RPMI7951 (cell line): ENCODE data around the gene GRIN2D. TPM values are rescaled to one million over a fixed set of nuclear protein-coding genes. Genes with fewer than 3 reads are reported as not detected.
"Not testable (repeated sequence)": the region's sequence is repeated elsewhere in the genome, so short reads cannot be mapped to it uniquely, and the experiment has no call there.

ENCODE experiments used
- DNase-seq: peaks from one replicate; pipeline ENCODE4 v3.0.0-alpha.2; 2012; ENCODE audit warnings: low read depth
- total RNA-seq: library from RNA; depleted of rRNA; stranded (reverse); fragments of >200 nt; shearing (Covaris generic); gene quantifications from 2 replicates; pipeline ENCODE4 v1.2.3, GENCODE V29; 2014

Gene GRIN2D
- total RNA-seq, 1 experiment from 2014 or later, result 0.60 TPM

- DNase-seq, result not testable (repeated sequence)
Observed at GRCh38 chr19:48371771-48372170, 21.7 kb upstream of the GRIN2D start.

DNA sequence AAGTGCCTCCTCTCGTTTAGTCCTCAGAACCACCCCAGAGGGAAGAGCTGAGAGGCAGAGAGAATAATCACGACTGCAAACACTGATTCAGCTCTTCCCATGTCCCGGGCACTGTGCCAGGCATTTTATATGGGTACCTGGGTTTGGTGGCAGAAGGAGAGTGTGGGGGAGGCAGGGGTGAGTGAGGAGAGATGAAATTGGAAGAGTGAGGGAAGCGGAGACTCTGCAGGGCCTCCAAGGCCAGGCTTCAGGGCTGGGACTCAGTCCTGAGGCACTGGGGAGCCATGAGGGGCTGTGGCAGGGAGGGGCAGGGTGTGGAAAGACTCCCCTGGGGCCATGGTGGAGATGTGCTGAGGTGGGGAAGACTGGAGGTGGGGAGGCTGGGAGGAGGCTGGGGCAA, 20.6 kb upstream of the GRIN2D start:
- DNase-seq, result no peak

DNA sequence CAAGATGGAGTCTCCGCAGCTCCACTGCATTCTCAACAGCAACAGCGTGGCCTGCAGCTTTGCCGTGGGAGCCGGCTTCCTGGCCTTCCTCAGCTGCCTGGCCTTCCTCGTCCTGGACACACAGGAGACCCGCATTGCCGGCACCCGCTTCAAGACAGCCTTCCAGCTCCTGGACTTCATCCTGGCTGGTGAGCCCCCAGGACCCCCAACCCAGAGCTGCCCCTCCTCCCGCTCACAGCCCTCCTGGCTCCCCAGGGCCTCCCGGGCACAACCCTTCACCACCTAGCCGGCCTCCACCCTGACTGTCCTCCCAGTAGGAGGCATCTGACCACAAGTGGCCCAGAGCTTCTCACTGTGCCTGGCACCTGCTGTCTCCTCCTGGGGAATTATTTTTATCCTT, 19.9 kb upstream of the GRIN2D start:
- no peak for DNase-seq

DNA sequence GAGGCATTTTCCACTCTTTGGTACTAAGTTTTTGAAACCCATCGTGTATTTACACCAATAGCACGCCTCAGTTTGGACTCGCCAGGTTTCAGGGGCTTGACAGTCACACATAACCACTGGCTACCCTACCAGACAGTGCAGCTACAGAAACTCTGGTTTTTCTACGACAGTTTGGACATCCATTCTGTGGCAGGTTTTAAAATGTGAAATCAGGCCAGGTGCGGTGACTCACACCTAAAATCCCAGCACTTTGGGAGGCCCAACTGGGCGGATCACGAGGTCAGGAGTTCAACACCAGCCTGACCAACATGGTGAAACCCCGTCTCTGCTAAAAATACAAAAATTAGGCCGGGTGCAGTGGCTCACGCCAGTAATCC, 15.3 kb upstream of the GRIN2D start:
- DNase-seq, result no peak

GRCh38 chr19:48379058-48379457, 14.4 kb upstream of the GRIN2D start:
- no peak for DNase-seq

DNA sequence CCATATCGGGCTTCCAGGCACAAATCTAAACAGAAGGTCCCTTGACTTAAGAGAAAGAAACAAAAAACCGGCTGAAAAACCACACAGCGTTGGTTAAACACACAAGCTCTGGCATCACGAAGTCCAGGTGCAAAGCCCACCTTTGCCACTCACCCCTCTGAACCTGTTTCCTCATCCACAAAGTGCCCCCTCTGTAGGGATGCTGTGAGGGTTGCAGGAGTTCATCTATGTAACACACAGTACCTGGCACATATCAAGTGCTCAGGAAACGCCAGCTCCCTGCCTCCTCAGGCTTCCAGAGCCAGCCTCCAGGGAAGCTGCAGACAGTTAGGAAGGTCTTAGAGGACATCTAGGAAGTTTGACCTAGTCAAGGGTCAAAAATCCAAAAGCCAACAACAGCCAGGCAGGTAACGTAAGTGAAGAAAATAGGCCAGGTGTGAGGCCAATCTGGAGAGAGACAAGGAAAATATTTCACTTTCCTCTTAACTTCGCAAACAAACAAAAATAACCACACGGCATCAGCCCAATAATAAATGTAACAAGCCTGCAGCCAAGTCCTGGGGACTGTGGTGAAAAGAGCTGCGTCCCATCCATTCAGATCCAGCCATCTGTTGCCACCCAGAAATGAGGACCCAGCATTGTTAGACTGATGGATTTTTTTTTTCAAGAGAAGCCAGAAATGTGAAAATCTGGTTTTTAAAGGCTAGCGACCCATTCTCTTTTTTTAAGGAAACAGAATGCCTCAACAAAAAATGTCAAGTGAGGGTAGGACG, 12.1 kb upstream of the GRIN2D start:
- DNase-seq, result no peak

DNA sequence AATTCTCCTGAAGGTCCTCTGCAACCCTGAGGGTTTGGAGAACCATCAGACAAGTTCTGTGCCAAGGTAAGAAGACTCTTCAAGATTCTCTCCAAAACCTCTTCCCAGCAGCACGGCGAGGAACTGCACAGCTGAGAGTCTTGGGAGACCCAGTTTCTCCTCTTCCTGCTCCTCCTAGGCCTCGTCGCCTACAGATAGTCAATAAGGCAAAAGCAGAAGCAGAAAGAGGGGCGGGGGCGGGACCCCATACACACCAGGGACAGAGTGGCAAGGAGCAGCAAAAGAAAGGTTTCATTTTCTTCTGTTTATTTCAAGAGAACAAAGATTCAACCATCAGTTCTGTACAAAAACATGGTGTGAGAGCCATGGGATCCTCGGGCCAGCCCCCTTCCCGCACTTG, 11.2 kb upstream of the GRIN2D start:
- no peak for DNase-seq

DNA sequence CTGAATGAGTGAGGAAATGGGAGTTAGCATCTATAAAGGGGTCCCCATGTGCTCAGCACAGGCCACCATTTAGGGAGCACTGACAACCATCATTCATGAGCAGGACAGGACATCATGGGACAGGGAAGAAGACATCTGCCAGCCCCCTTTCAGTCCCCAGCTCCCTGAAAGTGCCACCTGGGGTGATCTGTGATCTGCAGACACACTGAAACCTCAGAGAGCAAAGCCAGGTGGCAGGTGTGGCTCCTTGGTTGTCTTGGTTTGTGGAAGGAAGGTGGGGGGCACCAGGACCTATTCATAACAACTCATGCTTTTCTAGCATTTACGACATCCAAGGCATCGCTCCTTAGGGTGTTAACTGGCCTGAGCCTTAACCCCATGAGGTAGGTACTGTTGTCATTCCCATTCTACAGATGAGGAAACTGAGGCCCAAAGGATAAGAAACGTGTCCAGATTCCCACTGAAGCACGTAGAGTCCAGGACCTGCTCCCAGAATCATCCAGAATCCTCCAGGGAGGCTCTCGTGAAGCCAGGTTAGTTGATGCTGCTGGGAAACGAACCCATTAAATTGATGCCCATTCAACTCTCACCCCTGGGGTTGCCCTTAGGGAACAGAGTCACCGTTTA, 7.9 kb upstream of the GRIN2D start:
- DNase-seq, result no peak

DNA sequence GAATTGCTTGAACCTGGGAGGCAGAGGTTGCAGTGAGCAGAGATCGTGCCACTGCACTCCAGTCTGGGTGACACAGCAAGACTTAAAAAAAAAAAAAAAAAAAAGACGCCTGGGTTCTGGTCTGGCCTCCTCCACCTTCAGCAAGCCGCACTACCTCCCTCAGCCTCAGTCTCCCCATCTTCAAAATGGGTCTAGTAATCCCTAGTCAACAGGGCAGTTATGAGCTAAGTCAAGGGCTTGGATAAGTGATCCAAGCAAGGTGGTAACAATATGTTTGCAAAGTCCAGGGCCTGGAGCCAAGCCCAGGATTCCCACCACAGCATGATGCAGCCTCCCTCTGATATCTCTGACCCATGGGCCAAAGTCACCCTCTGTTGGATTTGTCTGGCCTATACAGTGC, 6.5 kb upstream of the GRIN2D start:
- no peak for DNase-seq

DNA sequence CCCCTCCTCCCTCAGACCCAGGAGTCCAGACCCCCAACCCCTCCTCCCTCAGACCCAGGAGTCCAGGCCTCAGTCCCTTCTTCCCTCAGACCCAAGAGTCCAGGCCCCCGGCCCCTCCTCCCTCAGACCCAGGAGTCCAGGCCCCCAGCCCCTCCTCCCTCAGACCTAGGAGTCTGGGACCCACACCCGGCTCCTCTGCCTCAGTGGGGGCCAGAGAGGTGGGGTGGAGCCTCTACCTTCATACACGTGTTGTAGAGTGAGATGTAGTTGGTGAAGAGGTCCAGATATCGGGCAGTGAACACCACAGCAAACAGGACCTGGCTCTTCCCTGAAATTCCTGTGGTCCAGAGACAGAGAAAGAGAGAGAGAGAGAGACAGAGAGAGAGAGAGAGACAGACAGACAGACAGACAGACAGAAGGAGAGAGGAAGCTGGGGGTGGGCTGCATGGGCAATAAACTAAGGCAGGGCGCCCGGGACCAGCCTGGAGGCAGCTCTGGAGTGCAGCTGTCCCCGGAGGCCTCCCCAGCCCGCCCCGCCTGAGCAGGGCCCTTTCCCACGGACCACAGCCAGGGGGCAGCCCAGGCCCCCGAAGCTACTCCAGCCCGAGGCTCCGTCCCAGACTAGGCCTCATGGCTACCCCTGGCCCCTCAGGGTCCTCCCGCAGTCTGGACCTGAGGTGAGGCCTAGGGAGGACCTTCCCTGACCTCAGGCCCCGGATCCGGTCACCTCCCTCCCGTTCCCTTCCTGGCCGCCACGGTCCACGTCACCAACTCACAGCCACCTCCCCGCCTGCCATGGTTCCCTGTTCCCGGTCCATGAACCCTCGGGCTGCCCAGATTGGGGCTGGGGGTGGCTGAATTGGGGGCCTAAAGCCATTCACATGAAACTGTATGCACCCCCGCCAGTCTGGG, 3.0 kb upstream of the GRIN2D start:
- DNase-seq, result peak; percentile 61

DNA sequence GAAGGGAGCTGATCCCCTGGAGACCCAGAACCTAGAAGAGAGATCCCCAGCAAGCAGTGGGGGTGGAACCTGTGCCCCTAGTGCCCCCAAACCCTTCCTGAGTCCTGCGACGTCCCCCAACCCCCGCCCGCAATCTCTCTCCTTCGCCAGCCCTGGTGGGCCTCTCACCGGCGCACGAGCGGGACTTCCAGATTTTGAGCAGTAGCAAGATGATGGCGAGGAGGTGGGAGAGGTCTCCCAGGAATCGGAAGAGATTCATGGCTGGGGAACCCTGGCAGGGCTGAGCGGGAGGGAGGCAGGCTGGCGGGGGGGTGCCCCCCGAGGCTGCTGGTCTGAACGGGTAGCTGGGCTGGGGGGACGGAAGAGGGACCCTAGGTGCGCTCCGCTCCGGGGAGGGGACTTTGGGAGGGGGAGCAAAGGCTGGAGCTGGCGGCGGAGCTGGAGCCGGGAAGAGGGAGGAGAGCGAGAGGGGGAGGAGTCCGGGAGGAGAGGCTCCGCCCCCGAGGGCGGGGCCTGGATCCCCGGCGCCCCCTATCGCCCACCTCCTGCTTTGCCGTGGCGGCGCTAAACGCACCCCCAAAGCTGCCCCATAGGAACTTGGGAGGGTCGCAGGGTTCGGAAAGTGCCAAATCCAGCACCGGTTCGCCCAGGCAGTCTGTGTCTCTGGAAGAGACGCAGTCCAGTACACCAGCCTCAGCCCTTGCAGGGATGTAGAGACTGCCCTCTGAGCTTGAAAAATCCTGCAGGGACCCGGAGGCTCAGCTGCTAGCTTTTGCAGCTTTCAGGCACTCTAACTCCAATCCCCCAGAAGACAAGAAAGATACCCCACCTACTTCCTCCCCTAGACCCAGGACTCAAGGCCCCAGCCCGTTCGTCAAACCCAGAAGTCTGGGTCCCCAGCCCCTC, 2.1 kb upstream of the GRIN2D start, which contains the start of gene KDELR1:
Gene KDELR1, minus strand, starts transcription at position 452 of the 906 bp plus-strand sequence. Its CDS starts 193 bp downstream, at position 259.
- peak; percentile 67 for DNase-seq

- not testable (repeated sequence) for DNase-seq
Observed at GRCh38 chr19:48392006-48392344, 1.5 kb upstream of the GRIN2D start.

GRCh38 chr19:48392860-48393558, 459 bp upstream of the GRIN2D start:
- DNase-seq, result no peak

DNA sequence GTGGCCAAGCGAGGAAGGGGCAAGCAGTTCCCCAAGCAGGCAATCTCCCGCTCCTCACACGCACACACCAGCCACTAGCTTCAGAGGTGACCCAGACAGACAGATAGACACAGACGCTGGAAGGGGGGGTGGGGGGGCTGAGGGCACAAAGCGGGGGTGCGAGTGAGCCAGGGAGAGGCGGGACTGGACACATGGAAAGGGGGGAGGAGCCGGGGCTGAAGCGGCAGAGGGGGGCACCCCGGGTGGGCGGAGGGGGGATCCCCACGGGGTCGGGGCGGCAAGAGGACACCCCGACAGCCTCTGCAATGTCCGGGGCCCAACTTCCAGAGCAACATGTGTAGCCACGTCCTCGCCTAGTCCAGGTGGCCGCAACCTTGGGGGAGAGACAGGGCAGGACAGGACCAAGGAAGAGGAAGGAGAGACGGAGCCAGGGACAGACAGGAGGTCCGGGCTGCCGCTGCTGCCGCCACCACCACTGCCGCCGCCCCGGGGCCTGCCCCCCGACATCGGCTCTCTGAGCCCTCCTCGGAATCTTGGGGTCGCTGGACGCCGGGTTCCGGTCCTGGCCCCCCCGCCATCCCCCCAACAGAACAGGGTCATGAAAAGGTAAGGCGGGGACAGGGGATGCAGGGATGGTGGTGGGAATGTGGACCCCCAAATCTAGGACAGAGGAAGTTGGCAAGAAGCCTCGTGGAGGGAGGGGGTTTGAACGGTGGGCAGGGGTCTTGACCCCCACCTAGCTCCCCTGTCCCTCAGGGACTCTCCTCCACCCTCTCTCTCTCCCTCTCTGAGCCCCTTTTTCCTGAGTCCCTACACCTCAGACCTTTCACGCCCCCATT, 1.1 kb downstream of the GRIN2D start:
- no peak for DNase-seq

GRCh38 chr19:48395170-48395455, 1.6 kb downstream of the GRIN2D start:
- DNase-seq, result no peak

DNA sequence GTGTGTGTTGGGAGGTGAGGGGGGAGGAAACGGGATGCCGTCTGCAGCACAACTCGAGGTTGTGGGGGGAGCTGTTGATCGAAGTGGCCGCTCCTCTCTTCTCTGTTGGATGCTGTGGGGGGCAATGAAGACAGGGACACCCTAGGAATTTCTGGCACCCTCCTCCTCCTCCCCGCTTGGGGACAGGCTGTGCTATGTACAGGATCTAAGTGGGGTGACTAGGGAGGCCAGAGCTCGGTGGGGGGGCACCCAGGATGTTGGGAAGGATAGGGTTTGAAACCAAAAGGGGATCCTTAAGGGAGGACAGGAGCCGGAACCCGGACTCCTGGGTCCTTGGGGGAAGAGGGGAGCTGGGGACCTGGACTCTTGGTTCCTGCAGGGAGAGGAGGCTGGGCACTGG, 2.0 kb downstream of the GRIN2D start:
- no peak for DNase-seq

DNA sequence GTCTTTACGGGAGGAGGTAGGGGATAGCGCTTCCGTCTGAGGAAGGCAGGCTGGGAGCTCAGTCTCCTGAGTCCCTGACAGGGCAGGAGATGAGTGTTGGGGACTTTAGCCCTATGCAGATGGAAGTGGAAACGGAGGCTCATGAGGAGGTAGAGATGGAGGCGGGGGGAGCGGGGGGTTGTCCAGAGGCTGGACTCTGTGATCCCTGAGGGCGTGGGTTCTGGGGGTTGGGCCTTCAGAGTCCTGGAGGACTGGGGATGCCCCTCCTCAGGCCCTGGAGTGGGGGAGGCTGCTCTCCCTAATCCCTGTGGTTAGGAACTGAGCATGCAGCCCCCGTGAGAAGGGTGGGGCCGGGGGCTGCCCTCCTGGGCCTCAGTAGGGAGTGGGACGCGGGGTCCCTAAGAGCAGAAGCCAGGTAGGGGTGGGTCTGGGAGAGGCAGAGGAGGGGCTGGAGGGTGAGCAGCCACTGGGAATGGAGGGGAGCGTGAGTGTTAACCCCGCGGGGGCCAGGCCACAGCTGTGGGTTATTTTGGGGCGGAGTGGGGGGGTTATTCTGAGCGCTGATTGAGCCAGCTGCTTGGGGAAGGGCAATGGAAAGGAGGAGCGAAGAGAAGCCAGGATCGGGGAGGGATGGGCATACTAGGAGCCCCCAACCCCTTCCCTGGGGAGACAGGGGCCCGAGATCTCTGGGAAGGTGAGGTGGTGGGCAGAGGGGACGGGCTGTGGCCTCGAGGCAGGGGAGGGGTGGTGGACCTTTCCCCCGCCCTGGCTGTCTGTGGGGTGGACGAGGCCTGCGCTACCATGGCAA, 2.8 kb downstream of the GRIN2D start:
- DNase-seq, result no peak

GRCh38 chr19:48396824-48397176, 3.3 kb downstream of the GRIN2D start:
- DNase-seq, result no peak
